Raji (cell line): Measurements from ENCODE around the gene DNM2.

Experiments
- POLR2A ChIP-seq: IDR thresholded peaks from 2 replicates; pipeline ENCODE4 v1.6.1; 2011; ENCODE audit warnings: low read depth, low read length, control low read depth; ENCODE audit not compliant: insufficient read depth

DNM2 gene

DNA sequence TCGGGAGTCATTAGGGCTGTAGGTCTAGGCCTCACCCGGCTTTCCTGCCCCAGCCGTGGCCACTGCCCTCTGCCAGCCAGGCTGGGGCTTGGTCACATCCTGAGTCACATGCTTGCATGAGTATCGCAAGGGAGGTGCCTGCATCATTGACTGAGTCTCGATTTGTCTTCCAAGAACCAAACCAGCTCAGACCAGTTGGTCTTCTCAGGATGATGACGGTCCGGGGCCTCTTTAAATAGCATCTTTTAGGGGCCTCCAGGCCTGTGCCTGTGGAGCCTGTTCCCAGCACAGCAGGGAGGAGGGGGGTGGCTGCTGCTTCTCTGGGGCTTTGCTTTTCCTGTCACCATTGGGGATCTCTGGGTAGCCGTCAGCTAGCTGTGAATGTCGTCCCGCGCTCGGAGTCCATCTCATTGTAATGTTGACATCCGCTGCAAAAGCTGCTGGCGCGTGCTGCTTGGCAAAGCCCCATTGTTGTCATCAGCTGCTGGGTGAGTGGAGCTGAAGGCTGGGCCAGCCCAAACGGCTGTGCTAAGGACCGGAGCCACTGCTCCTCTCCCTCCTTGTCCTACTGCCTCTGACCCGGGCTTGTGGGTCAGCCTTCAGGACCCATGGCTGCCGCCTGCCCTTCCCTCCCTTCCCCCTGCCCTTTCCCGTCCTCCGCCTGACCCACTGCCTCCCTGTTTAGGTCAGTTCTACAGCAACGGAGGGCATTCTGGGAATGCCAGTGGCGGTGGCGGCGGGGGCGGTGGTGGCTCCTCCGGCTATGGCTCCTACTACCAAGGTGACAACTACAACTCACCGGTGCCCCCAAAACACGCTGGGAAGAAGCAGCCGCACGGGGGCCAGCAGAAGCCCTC is 31.0 kb upstream of the DNM2 start:
- TF ChIP-seq POLR2A: no peak

DNA sequence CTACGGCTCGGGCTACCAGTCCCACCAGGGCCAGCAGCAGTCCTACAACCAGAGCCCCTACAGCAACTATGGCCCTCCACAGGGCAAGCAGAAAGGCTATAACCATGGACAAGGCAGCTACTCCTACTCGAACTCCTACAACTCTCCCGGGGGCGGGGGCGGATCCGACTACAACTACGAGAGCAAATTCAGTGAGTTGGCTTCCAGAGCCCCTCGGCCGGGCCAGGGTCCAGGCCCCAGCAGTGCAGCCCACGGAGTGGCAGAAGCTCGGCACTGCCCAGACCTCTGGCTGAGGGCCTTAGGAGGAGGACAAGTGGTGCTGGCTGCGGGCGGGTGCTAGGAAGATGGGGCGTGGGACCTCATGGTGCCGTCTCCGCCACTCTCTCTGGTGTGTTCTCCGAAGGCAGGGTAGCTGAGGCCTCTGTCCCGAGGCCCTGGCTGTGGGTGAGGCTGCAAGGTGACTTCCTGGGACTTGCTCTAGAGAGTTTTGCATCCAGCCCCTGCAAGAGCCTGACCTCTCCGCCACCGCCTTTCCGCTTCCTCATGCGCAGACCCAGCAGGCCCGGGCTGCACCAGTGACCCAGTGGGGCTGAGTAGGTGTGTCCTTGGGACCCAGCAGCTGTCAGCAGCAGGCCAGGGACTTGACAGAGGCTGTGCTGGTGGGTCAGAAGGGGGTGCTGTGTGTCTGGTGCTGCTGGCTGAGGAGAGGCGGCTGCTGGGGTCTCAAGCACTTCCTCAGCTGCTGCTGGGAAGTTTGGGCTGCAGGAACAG is 30.2 kb upstream of the DNM2 start:
- no peak for TF ChIP-seq POLR2A

- no peak for TF ChIP-seq POLR2A
These were observed 29.2 kb upstream of the DNM2 start for GRCh38 chr19:10688545-10689280.

- no peak for TF ChIP-seq POLR2A
These were observed 27.5 kb upstream of the DNM2 start for GRCh38 chr19:10690341-10690781.

GRCh38 chr19:10691178-10691881 is 26.5 kb upstream of the DNM2 start:
- no peak for TF ChIP-seq POLR2A

DNA sequence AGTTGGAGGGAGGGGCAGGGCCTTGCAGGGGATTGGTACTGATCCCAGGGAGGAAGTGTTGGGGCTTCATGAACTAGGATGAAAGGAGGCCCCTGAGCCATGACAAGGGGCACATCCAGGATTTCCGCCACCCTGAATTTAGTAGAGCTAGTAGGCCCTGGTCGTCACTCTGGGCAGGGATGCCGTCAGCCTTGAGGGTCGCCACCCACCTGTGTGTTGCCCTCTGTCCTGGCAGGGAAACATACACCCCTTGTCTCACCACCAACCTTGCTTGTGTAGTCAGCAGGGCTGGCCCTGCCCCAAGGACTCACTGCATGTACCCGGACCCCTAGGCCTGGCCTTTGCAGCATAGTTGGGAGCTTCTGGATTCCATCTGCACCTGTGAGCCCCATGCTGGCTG is 26.0 kb upstream of the DNM2 start:
- no peak for TF ChIP-seq POLR2A

DNA sequence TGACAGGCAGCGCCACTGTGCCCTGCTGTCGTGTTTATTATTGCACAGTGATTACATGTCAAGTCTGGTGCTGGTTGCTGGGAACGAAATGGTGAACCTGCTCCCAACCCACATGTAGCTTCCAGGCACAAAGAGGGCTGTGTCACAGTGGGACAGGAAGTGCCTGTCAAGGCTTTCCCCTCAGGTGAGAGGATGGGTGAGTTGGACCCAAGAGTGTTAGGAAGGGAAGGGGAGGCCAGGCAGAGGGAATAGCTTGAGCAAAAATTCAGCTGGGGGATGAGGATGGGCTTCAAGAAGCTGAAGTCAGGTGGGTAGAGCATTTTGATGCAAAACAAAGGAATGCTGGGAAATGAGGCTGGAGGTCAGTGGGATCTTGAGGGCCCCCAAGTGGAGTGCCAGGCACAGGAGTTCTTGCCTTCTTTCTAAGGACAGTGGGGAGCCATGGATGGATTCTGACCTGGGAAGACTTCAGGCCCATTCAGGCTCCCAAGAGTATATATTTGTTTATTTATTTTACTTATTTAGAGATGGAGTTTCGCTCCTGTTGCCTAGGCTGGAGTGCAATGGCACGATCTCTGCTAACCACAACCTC is 25.1 kb upstream of the DNM2 start:
- TF ChIP-seq POLR2A: no peak

GRCh38 chr19:10694706-10695307 is 23.1 kb upstream of the DNM2 start:
- no peak for TF ChIP-seq POLR2A

GRCh38 chr19:10695401-10696398 is 22.2 kb upstream of the DNM2 start:
- no peak for TF ChIP-seq POLR2A

- TF ChIP-seq POLR2A: no peak
These were observed 18.1 kb upstream of the DNM2 start for GRCh38 chr19:10699650-10700335.

DNA sequence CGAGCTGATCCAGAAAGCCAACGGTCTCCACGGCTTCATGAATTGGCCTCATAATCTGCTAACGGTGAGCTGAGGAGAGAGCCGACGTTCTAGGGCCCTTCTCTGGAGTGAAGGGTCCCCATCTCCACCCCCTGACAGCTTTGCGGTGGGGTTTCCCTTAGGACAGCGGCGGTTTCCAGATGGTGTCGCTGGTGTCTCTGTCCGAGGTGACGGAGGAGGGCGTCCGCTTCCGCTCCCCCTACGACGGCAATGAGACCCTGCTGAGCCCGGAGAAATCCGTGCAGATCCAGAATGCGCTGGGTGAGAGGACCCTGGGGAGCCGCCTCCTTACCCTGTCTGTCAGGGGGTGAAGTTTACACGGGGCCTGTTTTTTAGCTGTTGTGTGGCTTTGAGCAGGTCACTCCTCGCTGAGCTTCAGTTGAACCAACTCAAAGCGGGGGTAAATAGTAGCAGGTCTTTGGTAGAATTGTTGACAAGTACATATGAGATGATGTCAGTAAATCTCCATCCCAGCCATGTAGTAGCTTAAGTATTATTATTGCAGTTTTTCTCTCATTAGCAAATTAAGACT is 15.8 kb upstream of the DNM2 start:
- TF ChIP-seq POLR2A: no peak

- no peak for TF ChIP-seq POLR2A
These were observed 10.9 kb upstream of the DNM2 start for GRCh38 chr19:10706990-10707389.
